ENCODE results near the gene SLC13A5. TPM values are rescaled to one million over a fixed set of nuclear protein-coding genes. Genes with fewer than 3 reads are reported as not detected.

The SLC13A5 gene
- total RNA-seq, 4 donors from 2014 or later = not detected

GRCh38 chr17:6677946-6678345, 35.2 kb downstream of the SLC13A5 start:
- intact Hi-C loops (cut with DNase I; ENCODE audit: low total_unique reads) = no loop called here
- Histone ChIP-seq H3K4me3 (no peak overlapping the region), H3K36me3 (no peaks in the 10 kb centered on the region), H3K27ac (no peak overlapping the region), H3K9me3 (no peaks in the 10 kb centered on the region), H3K27me3 (peaks cover 48% of the 10 kb centered on the region), H3K4me1 (no peaks in the 10 kb centered on the region)
- 64% methylated on average over 7 of the region's 7 CpGs; no CpG with 5 or more reads in 1 of the 2 donors for WGBS, 2 donors (ENCODE audit: low coverage in 1 of 2)
- in situ Hi-C loops (cut with MboI; ENCODE audit: low pct_ligation_motif_present in 1 of 4, low pct_unique_long_range_greater_than_20kb in 1 of 4, low sequenced_read_pairs in 3 of 4) = loop anchor here in 1 of 4 donors (25.0 kb wide), 1 partner anchor 109 kb away; the partner anchor contains the start of gene FBXO39
- TF ChIP-seq POLR2A (IDR thresholded peaks at IDR 0.05) = no peak
- no peak for TF ChIP-seq POLR2AphosphoS5 (IDR thresholded peaks at IDR 0.05)
- TF ChIP-seq EP300 (IDR thresholded peaks at IDR 0.05; ENCODE audit: low read depth) = no peak
- TF ChIP-seq CTCF (IDR thresholded peaks at IDR 0.05) = no peak
- DNase-seq = no peak

- Histone ChIP-seq H3K4me3 (no peak overlapping the region), H3K9me3 (no peaks in the 10 kb centered on the region), H3K4me1 (no peaks in the 10 kb centered on the region), H3K36me3 (no peaks in the 10 kb centered on the region), H3K27ac (no peak overlapping the region), H3K27me3 (peaks cover 48% of the 10 kb centered on the region)
- DNase-seq = no peak
- in situ Hi-C loops (cut with MboI; ENCODE audit: low pct_ligation_motif_present in 1 of 4, low pct_unique_long_range_greater_than_20kb in 1 of 4, low sequenced_read_pairs in 3 of 4) (loop anchor here in 1 of 4 donors (25.0 kb wide), 1 partner anchor 110 kb away; the partner anchor contains the start of gene FBXO39), intact Hi-C loops (cut with DNase I; ENCODE audit: low total_unique reads) (no loop called here)
- WGBS, 2 donors (ENCODE audit: low coverage in 1 of 2) = 55% methylated on average over 15 of the region's 16 CpGs; no CpG with 5 or more reads in 1 of the 2 donors
- TF ChIP-seq POLR2A (IDR thresholded peaks at IDR 0.05) = no peak
Measured at GRCh38 chr17:6677158-6677831, 35.9 kb downstream of the SLC13A5 start.

GRCh38 chr17:6676802-6677157, 36.4 kb downstream of the SLC13A5 start:
- no peak for TF ChIP-seq EP300 (IDR thresholded peaks at IDR 0.05; ENCODE audit: low read depth)
- Histone ChIP-seq H3K9me3 (no peaks in the 10 kb centered on the region), H3K4me3 (no peak overlapping the region), H3K27ac (no peak overlapping the region), H3K4me1 (no peaks in the 10 kb centered on the region), H3K36me3 (no peaks in the 10 kb centered on the region), H3K27me3 (peaks cover 46% of the 10 kb centered on the region)
- no peak for DNase-seq
- 64% methylated on average over 4 to 6 of the region's 6 CpGs for WGBS, 2 donors (ENCODE audit: low coverage in 1 of 2)
- intact Hi-C loops (cut with DNase I; ENCODE audit: low total_unique reads) (no loop called here), in situ Hi-C loops (cut with MboI; ENCODE audit: low pct_ligation_motif_present in 1 of 4, low pct_unique_long_range_greater_than_20kb in 1 of 4, low sequenced_read_pairs in 3 of 4) (loop anchor here in 1 of 4 donors (25.0 kb wide), 1 partner anchor 111 kb away; the partner anchor contains the start of gene FBXO39)

GRCh38 chr17:6675201-6675825, 37.9 kb downstream of the SLC13A5 start:
- no peak overlapping the region for H3K27ac ChIP-seq
- H3K36me3 ChIP-seq = no peaks in the 10 kb centered on the region
- in situ Hi-C loops (cut with MboI; ENCODE audit: low pct_ligation_motif_present in 1 of 4, low pct_unique_long_range_greater_than_20kb in 1 of 4, low sequenced_read_pairs in 3 of 4) = loop anchor here in 1 of 4 donors (25.0 kb wide), 1 partner anchor 112 kb away; the partner anchor contains the start of gene FBXO39
- H3K4me1 ChIP-seq = no peaks in the 10 kb centered on the region
- H3K9me3 ChIP-seq = no peaks in the 10 kb centered on the region
- no peak for DNase-seq
- intact Hi-C loops (cut with DNase I; ENCODE audit: low total_unique reads) = no loop called here
- TF ChIP-seq CTCF (IDR thresholded peaks at IDR 0.05) (no peak), POLR2A (IDR thresholded peaks at IDR 0.05) (no peak), POLR2AphosphoS5 (IDR thresholded peaks at IDR 0.05) (no peak), EP300 (IDR thresholded peaks at IDR 0.05; ENCODE audit: low read depth) (no peak)
- H3K27me3 ChIP-seq = peaks cover 31% of the 10 kb centered on the region
- H3K4me3 ChIP-seq = no peak overlapping the region
- 89% methylated on average over 11 of the region's 11 CpGs; no CpG with 5 or more reads in 1 of the 2 donors for WGBS, 2 donors (ENCODE audit: low coverage in 1 of 2)

GRCh38 chr17:6674586-6674985, 38.6 kb downstream of the SLC13A5 start:
- no peaks in the 10 kb centered on the region for H3K36me3 ChIP-seq
- H3K4me3 ChIP-seq = no peak overlapping the region
- no peaks in the 10 kb centered on the region for H3K4me1 ChIP-seq
- WGBS, 2 donors (ENCODE audit: low coverage in 1 of 2) = 93% methylated on average over 12 of the region's 13 CpGs; no CpG with 5 or more reads in 1 of the 2 donors
- in situ Hi-C loops (cut with MboI; ENCODE audit: low pct_ligation_motif_present in 1 of 4, low pct_unique_long_range_greater_than_20kb in 1 of 4, low sequenced_read_pairs in 3 of 4) (loop anchor here in 1 of 4 donors (25.0 kb wide), 1 partner anchor 338 kb away; the partner anchor contains the start of genes BCL6B and RNASEK), intact Hi-C loops (cut with DNase I; ENCODE audit: low total_unique reads) (no loop called here)
- H3K9me3 ChIP-seq = no peaks in the 10 kb centered on the region
- TF ChIP-seq POLR2AphosphoS5 (IDR thresholded peaks at IDR 0.05) = no peak
- TF ChIP-seq POLR2A (IDR thresholded peaks at IDR 0.05) = no peak
- no peak for TF ChIP-seq EP300 (IDR thresholded peaks at IDR 0.05; ENCODE audit: low read depth)
- no peak for TF ChIP-seq CTCF (IDR thresholded peaks at IDR 0.05)
- H3K27me3 ChIP-seq = peaks cover 31% of the 10 kb centered on the region
- no peak for DNase-seq
- H3K27ac ChIP-seq = no peak overlapping the region

Measured in transverse colon (tissue), 4 donors.